ENCODE results near the gene RMI2.

Gene RMI2

DNA sequence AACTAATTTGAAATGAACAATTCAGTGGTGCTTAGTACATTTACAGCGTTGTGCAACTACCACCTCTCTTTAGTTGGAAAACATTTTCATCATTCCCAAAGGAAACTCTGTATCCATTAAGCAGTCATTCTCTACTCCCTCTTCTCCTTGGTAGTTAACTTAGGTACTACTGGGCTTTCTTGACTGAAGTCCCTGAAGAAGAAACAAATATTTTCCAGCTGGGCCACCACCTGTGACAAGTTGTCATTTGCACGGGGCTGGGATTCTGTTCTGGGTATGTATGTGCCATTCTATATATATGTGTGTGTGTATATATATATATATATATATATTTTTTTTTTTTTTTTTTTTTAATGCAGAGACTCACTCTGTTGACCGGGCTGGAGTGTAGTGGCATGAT, 15.4 kb upstream of the RMI2 start:
- Mint-ChIP-seq H3K4me1 (peaks cover 41% of the 10 kb centered on the region), H3K27me3 (ENCODE audit: low read depth) (peaks cover 4% of the 10 kb centered on the region), H3K9me3 (peaks cover 3% of the 10 kb centered on the region), H3K27ac (peak overlapping the region; percentile 75 to 94 (median 82)), H3K36me3 (ENCODE audit: low read depth) (peaks cover 2% of the 10 kb centered on the region), H3K4me3 (no peak overlapping the region)
- TF ChIP-seq, protein P1, sequence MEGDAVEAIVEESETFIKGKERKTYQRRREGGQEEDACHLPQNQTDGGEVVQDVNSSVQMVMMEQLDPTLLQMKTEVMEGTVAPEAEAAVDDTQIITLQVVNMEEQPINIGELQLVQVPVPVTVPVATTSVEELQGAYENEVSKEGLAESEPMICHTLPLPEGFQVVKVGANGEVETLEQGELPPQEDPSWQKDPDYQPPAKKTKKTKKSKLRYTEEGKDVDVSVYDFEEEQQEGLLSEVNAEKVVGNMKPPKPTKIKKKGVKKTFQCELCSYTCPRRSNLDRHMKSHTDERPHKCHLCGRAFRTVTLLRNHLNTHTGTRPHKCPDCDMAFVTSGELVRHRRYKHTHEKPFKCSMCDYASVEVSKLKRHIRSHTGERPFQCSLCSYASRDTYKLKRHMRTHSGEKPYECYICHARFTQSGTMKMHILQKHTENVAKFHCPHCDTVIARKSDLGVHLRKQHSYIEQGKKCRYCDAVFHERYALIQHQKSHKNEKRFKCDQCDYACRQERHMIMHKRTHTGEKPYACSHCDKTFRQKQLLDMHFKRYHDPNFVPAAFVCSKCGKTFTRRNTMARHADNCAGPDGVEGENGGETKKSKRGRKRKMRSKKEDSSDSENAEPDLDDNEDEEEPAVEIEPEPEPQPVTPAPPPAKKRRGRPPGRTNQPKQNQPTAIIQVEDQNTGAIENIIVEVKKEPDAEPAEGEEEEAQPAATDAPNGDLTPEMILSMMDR (IDR thresholded peaks at IDR 0.05; ENCODE audit: unreplicated experiment in 3 of 3): no peak

DNA sequence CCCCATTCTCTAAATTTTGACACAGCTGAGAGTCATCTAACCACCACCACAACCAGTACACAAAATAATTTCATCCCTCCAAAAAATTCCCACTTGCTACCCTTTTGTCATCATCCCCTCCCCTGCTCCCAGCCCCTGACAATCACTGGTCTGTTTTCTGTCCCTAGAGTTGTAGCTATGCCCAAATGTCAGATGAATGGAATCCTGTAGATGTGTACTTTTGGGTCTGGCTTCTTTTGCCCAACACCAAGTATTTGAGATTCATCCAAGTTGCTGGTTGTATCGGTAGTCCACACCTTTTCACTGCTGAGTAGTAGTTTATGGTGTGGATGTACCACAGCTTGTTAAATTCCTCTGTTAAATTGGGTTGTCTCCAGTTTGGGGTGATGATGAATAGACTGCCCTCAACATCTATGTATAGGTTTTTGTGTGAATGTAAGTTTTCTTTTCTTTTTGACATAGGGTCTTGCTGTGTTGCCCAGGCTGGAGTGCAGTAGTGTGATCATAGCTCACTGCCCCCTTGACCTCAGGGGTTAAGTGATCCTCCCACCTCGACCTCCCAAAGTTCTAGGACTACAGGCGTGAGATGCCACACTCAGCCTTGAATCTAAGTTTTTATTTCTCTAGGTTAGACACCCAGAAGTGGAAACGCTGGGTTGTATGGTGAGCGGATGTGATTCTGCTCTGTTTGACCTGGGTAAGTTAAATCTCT, 14.6 kb upstream of the RMI2 start:
- peaks cover 3% of the 10 kb centered on the region for H3K9me3 Mint-ChIP-seq
- TF ChIP-seq, protein P1 (IDR thresholded peaks at IDR 0.05; ENCODE audit: unreplicated experiment in 3 of 3): no peak

DNA sequence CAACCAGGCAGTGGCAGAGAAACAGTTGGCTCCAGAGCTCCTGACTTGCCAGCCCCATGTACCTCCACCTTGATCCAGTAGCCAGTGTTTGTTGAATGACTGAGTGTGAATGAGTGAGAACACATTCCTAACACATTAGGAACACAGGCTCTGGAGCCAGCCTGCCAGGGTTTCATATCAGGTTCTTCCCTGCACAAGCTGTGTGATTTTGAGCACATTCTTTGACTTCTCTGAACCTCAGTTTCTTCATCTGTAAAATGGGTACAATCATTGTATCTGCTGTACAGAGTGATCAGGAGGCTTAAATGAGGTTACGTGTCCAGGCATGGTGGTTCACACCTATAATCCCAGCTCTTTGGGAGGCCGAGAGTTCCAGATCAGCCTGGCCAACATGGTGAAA, 13.3 kb upstream of the RMI2 start:
- Mint-ChIP-seq H3K4me3 (no peak overlapping the region), H3K4me1 (peaks cover 38% of the 10 kb centered on the region), H3K27me3 (ENCODE audit: low read depth) (peaks cover 4% of the 10 kb centered on the region)

More for the DNA sequence above, 14.6 kb upstream of the RMI2 start:
- H3K4me3 Mint-ChIP-seq: no peak overlapping the region
- H3K27ac Mint-ChIP-seq: peak overlapping the region in 2 of 3 experiments; percentile 25 to 82
- H3K36me3 Mint-ChIP-seq (ENCODE audit: low read depth): peaks cover 3% of the 10 kb centered on the region
- peaks cover 4% of the 10 kb centered on the region for H3K27me3 Mint-ChIP-seq (ENCODE audit: low read depth)
- H3K4me1 Mint-ChIP-seq: peaks cover 41% of the 10 kb centered on the region

DNA sequence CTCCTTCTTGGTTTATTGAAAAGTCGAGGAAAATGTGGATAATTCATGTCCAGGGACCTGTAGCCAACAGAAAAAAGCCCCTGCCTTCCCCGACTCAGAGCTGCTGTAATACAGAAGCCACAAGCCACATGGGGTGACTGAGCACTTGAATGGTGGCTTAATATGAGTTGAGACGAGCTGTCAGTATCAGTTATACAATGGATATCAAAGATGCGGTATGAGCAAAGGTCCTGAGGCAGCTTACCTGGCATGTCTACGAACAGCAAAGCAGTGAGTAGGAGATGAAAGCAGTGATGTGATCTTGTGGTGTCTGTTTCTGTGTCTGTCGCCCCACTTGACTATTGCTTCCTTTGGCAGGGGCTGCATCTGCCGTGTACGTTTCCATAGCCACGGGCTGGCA, 12.2 kb upstream of the RMI2 start:
- H3K27ac Mint-ChIP-seq: peak overlapping the region in 2 of 3 experiments; percentile 65 to 73
- peaks cover 4% of the 10 kb centered on the region for H3K27me3 Mint-ChIP-seq (ENCODE audit: low read depth)
- no peak overlapping the region for H3K4me3 Mint-ChIP-seq
- TF ChIP-seq, protein P1 (IDR thresholded peaks at IDR 0.05; ENCODE audit: unreplicated experiment in 3 of 3): no peak
- H3K9me3 Mint-ChIP-seq: peaks cover 7% of the 10 kb centered on the region
- peaks cover 3% of the 10 kb centered on the region for H3K36me3 Mint-ChIP-seq (ENCODE audit: low read depth)
- H3K4me1 Mint-ChIP-seq: peaks cover 35% of the 10 kb centered on the region

More for the DNA sequence above, 13.3 kb upstream of the RMI2 start:
- TF ChIP-seq, protein P1 (IDR thresholded peaks at IDR 0.05; ENCODE audit: unreplicated experiment in 3 of 3): no peak
- peaks cover 6% of the 10 kb centered on the region for H3K9me3 Mint-ChIP-seq
- H3K27ac Mint-ChIP-seq: no peak overlapping the region
- peaks cover 3% of the 10 kb centered on the region for H3K36me3 Mint-ChIP-seq (ENCODE audit: low read depth)

DNA sequence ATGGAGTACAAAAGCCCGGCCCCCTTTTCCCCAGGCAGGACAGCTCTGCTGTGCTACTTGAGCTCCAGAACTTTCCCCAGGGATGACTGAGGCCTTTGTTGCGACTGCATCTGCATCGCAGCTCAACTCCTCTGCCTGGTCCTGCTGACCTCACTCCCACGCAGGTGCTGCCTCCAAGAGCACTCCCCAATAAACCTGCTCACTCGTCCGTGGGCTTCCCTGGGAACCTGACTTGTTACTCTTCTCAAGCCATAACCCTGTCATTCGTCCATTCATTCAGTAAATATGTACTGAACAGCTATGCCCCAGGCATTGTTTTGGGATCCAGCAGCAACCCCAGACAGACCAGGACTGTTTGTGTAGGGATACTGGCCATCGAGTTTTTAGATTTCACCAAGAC, 11.6 kb upstream of the RMI2 start:
- Mint-ChIP-seq H3K27ac (peak overlapping the region in 2 of 3 experiments; percentile 65 to 73), H3K9me3 (peaks cover 7% of the 10 kb centered on the region), H3K27me3 (ENCODE audit: low read depth) (peaks cover 4% of the 10 kb centered on the region), H3K36me3 (ENCODE audit: low read depth) (peaks cover 3% of the 10 kb centered on the region), H3K4me3 (no peak overlapping the region), H3K4me1 (peaks cover 28% of the 10 kb centered on the region)
- TF ChIP-seq, protein P1 (IDR thresholded peaks at IDR 0.05; ENCODE audit: unreplicated experiment in 3 of 3): no peak

Data from nephron (organoid).